SU-DHL-6 (cell line): ENCODE measurements around the gene TRPM3.

Experiments
- H2AFZ ChIP-seq: fragments of 200-600 bp; sonication (generic); 2 replicates; pipeline ENCODE4 v1.6.1; 2014; ENCODE audit warnings: low read depth, mild to moderate bottlenecking, moderate library complexity, mixed read lengths, antibody characterized with exemption, low read length; ENCODE audit not compliant: severe bottlenecking
- H3F3A ChIP-seq: fragments of 200-600 bp; shearing (Covaris generic); 2 replicates; pipeline ENCODE4 v1.6.0; 2016; ENCODE audit warnings: antibody characterized with exemption, mild to moderate bottlenecking; ENCODE audit not compliant: insufficient read depth
- H3K27ac ChIP-seq: fragments of 200-600 bp; sonication (generic); 2 replicates; pipeline ENCODE4 v1.5.1; 2016; ENCODE audit warnings: low read depth, mild to moderate bottlenecking, low read length, moderate library complexity, mixed read lengths
- H3K27me3 ChIP-seq: fragments of 200-600 bp; sonication (generic), shearing (Covaris generic); 2 replicates; pipeline ENCODE4 v1.6.0; 2014; ENCODE audit warnings: mild to moderate bottlenecking, low read length
- H3K36me3 ChIP-seq: fragments of 200-600 bp; sonication (generic); 2 replicates; pipeline ENCODE4 v1.6.1; 2014; ENCODE audit warnings: mild to moderate bottlenecking, low read length, mixed read lengths
- H3K4me2 ChIP-seq: fragments of 300-600, 200-600 bp; shearing (Covaris generic), sonication (generic); 2 replicates; pipeline ENCODE4 v1.6.0; 2014; ENCODE audit warnings: low read length, low read depth, mild to moderate bottlenecking; ENCODE audit not compliant: poor library complexity, severe bottlenecking
- H3K4me3 ChIP-seq: fragments of 200-600 bp; sonication (generic); 2 replicates; pipeline ENCODE4 v1.5.1; 2014; ENCODE audit warnings: antibody characterized with exemption, low read length, mild to moderate bottlenecking, mixed read lengths; ENCODE audit not compliant: insufficient read depth, poor library complexity, severe bottlenecking
- H3K79me2 ChIP-seq: fragments of 200-600 bp; sonication (generic); 2 replicates; pipeline ENCODE4 v1.6.1; 2014; ENCODE audit warnings: mild to moderate bottlenecking, low read length, moderate library complexity; ENCODE audit not compliant: insufficient read depth
- H3K9ac ChIP-seq: fragments of 200-600 bp; sonication (generic); 2 replicates; pipeline ENCODE4 v1.7.0; 2014; ENCODE audit warnings: mild to moderate bottlenecking, low read length
- H3K9me2 ChIP-seq: fragments of 200-600 bp; sonication (generic); replicated peaks from 2 replicates; pipeline ENCODE4 v1.6.1; 2014; ENCODE audit warnings: low read length; ENCODE audit not compliant: insufficient read depth
- H3K9me3 ChIP-seq: fragments of 200-600 bp; sonication (generic); 2 replicates; pipeline ENCODE4 v1.6.1; 2014; ENCODE audit warnings: low read length, mixed read lengths; ENCODE audit not compliant: insufficient read depth
- H4K20me1 ChIP-seq: fragments of 200-600 bp; sonication (generic); 2 replicates; pipeline ENCODE4 v1.6.1; 2014; ENCODE audit warnings: low read depth, mild to moderate bottlenecking, antibody characterized with exemption, low read length, moderate library complexity, mixed read lengths
- CTCF ChIP-seq: fragments of 200-600 bp; sonication (generic); IDR thresholded peaks from one replicate; pipeline ENCODE4 v1.5.1; 2017; ENCODE audit warnings: antibody characterized with exemption, mild to moderate bottlenecking, low read length, moderate library complexity; ENCODE audit not compliant: insufficient read depth, poor library complexity, severe bottlenecking
- EZH2phosphoT487 ChIP-seq: fragments of 200-600 bp; sonication (generic), shearing (Covaris generic); conservative IDR thresholded peaks from 2 replicates; pipeline ENCODE4 v1.6.1; 2018; ENCODE audit warnings: mild to moderate bottlenecking, antibody characterized with exemption, low read length, moderate library complexity, mixed read lengths

TRPM3 gene

DNA sequence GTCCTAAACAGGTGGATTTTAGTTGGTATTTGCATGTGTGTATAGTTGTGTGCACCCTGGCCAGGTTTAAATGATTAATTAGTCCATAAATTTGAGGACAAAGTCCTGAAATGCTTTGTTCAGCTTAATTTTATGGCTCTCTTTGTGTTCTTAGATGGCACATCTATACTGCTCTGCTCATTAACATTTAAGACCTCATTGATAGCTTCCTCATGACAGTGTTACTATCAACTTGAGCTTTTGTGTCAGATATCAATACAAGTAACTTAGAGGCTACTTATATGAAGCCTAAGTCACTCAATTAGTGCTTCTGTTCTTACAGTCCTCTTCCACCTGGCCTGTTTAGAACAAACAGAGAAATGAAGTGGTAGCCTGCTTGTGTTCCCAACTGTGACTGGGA is 240.9 kb downstream of the TRPM3 start:
- H3K36me3 ChIP-seq = no peaks in the 10 kb centered on the region
- H4K20me1 ChIP-seq = no peaks in the 10 kb centered on the region
- TF ChIP-seq EZH2phosphoT487 (no peak), CTCF (no peak)
- no peak overlapping the region for H3K4me2 ChIP-seq
- no peak overlapping the region for H2AFZ ChIP-seq
- no peak overlapping the region for H3K4me3 ChIP-seq
- no peaks in the 10 kb centered on the region for H3K27me3 ChIP-seq
- no peaks in the 10 kb centered on the region for H3K9me2 ChIP-seq
- H3K27ac ChIP-seq = no peak overlapping the region
- no peak overlapping the region for H3K9ac ChIP-seq
- H3F3A ChIP-seq = no peaks in the 10 kb centered on the region
- H3K79me2 ChIP-seq = no peaks in the 10 kb centered on the region
- H3K9me3 ChIP-seq = no peaks in the 10 kb centered on the region

GRCh38 chr9:70878576-70878975 is 242.8 kb downstream of the TRPM3 start:
- no peak overlapping the region for H3K4me3 ChIP-seq

DNA sequence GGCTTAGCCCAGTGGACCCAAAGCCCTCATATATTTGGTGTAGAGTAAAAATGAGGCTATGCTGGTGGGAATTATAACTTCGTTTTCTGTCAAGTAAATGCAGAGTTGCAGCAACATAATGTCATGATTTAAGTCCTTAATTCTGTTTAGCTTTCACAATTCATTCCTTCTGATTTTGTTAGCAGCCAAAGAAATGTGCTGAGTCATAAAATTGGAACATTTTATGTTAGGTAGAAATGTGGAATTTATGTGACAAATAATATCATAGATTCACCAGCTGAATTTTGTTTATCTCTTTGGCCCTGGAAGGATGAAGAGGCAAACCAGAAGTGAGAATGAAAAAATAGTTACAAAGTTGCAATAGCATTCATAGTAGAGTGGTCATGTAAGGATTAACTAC is 247.0 kb downstream of the TRPM3 start:
- no peak overlapping the region for H3K9ac ChIP-seq
- H3K27me3 ChIP-seq = no peaks in the 10 kb centered on the region
- no peak overlapping the region for H3K27ac ChIP-seq
- no peak overlapping the region for H2AFZ ChIP-seq
- H3K4me3 ChIP-seq = no peak overlapping the region
- no peaks in the 10 kb centered on the region for H3F3A ChIP-seq
- H3K9me2 ChIP-seq = no peaks in the 10 kb centered on the region; the same call in 1 of the 2 replicates
- no peak overlapping the region for H3K4me2 ChIP-seq
- no peaks in the 10 kb centered on the region for H3K79me2 ChIP-seq
- no peaks in the 10 kb centered on the region for H4K20me1 ChIP-seq
- TF ChIP-seq CTCF = no peak
- H3K36me3 ChIP-seq = no peaks in the 10 kb centered on the region
- no peaks in the 10 kb centered on the region for H3K9me3 ChIP-seq

More at GRCh38 chr9:70878576-70878975, 242.8 kb downstream of the TRPM3 start:
- Histone ChIP-seq H3K4me2 (no peak overlapping the region), H3F3A (no peaks in the 10 kb centered on the region), H3K27me3 (no peaks in the 10 kb centered on the region), H4K20me1 (no peaks in the 10 kb centered on the region), H2AFZ (no peak overlapping the region), H3K9ac (no peak overlapping the region), H3K9me2 (no peaks in the 10 kb centered on the region), H3K9me3 (no peaks in the 10 kb centered on the region), H3K27ac (no peak overlapping the region), H3K36me3 (no peaks in the 10 kb centered on the region), H3K79me2 (no peaks in the 10 kb centered on the region)
- no peak for TF ChIP-seq CTCF
- TF ChIP-seq EZH2phosphoT487 = no peak

DNA sequence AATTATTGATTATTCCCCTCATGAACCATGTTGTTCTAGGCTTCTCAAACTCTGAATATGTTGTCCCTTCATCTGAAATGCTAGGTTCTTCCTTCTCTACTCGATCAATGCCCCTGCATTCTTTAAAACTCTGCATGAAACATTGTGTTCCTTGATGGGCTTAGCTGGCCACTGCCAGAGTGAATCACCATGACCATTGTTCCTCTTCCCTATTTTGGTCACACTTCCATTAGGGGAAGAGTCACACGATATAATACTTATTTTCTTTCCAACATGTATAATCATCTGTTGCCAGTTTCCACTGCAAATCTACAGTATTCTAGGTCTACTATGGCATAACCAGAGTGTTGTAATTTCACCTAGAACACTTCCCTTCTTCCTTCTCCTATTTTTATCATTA is 247.9 kb downstream of the TRPM3 start:
- H4K20me1 ChIP-seq = no peaks in the 10 kb centered on the region
- no peak for TF ChIP-seq EZH2phosphoT487
- no peak for TF ChIP-seq CTCF
- no peak overlapping the region for H3K4me2 ChIP-seq
- H3K27me3 ChIP-seq = no peaks in the 10 kb centered on the region
- H3K27ac ChIP-seq = no peak overlapping the region
- H2AFZ ChIP-seq = no peak overlapping the region
- no peaks in the 10 kb centered on the region for H3F3A ChIP-seq
- H3K9ac ChIP-seq = no peak overlapping the region
- no peaks in the 10 kb centered on the region; the same call in 1 of the 2 replicates for H3K9me2 ChIP-seq
- H3K9me3 ChIP-seq = no peaks in the 10 kb centered on the region
- H3K36me3 ChIP-seq = no peaks in the 10 kb centered on the region
- no peak overlapping the region for H3K4me3 ChIP-seq
- H3K79me2 ChIP-seq = no peaks in the 10 kb centered on the region
